Measurements from ENCODE around the gene GPR158.

Gene GPR158

DNA sequence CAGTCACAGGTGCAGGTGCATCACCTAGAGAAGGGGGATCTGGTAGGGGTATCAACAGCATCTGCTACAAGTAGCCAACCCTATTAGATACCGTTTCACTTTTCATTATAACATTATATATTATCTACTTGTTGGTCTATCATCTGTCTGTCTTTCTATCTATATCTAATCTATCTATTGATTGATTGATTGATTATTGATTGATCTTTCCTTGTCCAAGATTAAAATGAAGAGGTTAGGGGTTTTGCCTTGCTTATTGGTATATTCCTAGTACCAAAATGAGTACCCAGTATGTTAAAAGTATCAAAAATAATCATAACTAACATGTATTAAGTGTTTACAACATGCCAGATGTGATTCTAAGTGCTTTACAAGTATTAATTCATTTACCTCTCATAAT lies 121.5 kb downstream of the GPR158 start:
- Histone ChIP-seq H3K4me2 (ENCODE audit: low read length) (no peak overlapping the region), H3K79me1 (ENCODE audit: low read length) (no peaks in the 10 kb centered on the region), H4K8ac (ENCODE audit: low read depth, low read length) (no peak overlapping the region), H2AK5ac (ENCODE audit: low read length) (no peak overlapping the region), H3K79me2 (ENCODE audit: control insufficient read depth, insufficient read depth, low read length, poor library complexity) (no peaks in the 10 kb centered on the region), H3K4me1 (ENCODE audit: control insufficient read depth in 1 of 2, insufficient read depth in 2 of 2, low read length in 2 of 2) (no peaks in the 10 kb centered on the region), H4K91ac (ENCODE audit: low read depth, low read length) (no peak overlapping the region), H2BK5ac (ENCODE audit: low read depth, low read length, poor library complexity) (no peak overlapping the region), H2AFZ (ENCODE audit: insufficient read depth, low read length, poor library complexity) (no peak overlapping the region), H3K4me3 (ENCODE audit: low read depth, low read length) (no peak overlapping the region), H3K27ac (ENCODE audit: low read depth, low read length) (no peak overlapping the region), H3K14ac (ENCODE audit: low read length) (no peak overlapping the region), H3K36me3 (ENCODE audit: control insufficient read depth in 1 of 2, insufficient read depth in 2 of 2, low read length in 2 of 2) (no peaks in the 10 kb centered on the region), H3K9me3 (ENCODE audit: insufficient read depth, low read depth, low read length) (no peaks in the 10 kb centered on the region), H3K18ac (ENCODE audit: low read length) (no peak overlapping the region), H3K27me3 (ENCODE audit: insufficient read depth, low read length) (no peaks in the 10 kb centered on the region), H3K4ac (ENCODE audit: low read depth, low read length) (no peak overlapping the region), H2BK12ac (ENCODE audit: low read length) (no peak overlapping the region), H3K23ac (ENCODE audit: low read length) (no peak overlapping the region), H3K9ac (ENCODE audit: low read length) (no peak overlapping the region), H4K12ac (ENCODE audit: low read depth, low read length) (no peak overlapping the region), H2BK120ac (ENCODE audit: insufficient read depth, low read length, poor library complexity) (no peak overlapping the region)
- no CpG with 5 or more reads among the region's 1 CpG for WGBS (ENCODE audit: extremely low coverage, insufficient coverage, insufficient read length)
- no peak for DNase-seq

- no peak overlapping the region for H3K27ac ChIP-seq (ENCODE audit: low read depth, low read length)
- H3K9me3 ChIP-seq (ENCODE audit: insufficient read depth, low read depth, low read length): no peaks in the 10 kb centered on the region
- no peak overlapping the region for H3K14ac ChIP-seq (ENCODE audit: low read length)
- H4K8ac ChIP-seq (ENCODE audit: low read depth, low read length): no peak overlapping the region
- no peak for DNase-seq
- H3K36me3 ChIP-seq (ENCODE audit: control insufficient read depth in 1 of 2, insufficient read depth in 2 of 2, low read length in 2 of 2): no peaks in the 10 kb centered on the region
- H2BK12ac ChIP-seq (ENCODE audit: low read length): no peak overlapping the region
- H3K79me1 ChIP-seq (ENCODE audit: low read length): no peaks in the 10 kb centered on the region
- no peak overlapping the region for H2BK5ac ChIP-seq (ENCODE audit: low read depth, low read length, poor library complexity)
- H3K4ac ChIP-seq (ENCODE audit: low read depth, low read length): no peak overlapping the region
- no peak overlapping the region for H4K91ac ChIP-seq (ENCODE audit: low read depth, low read length)
- H3K4me2 ChIP-seq (ENCODE audit: low read length): no peak overlapping the region
- no peaks in the 10 kb centered on the region for H3K27me3 ChIP-seq (ENCODE audit: insufficient read depth, low read length)
- H3K79me2 ChIP-seq (ENCODE audit: control insufficient read depth, insufficient read depth, low read length, poor library complexity): no peaks in the 10 kb centered on the region
- no peak overlapping the region for H2BK120ac ChIP-seq (ENCODE audit: insufficient read depth, low read length, poor library complexity)
- no peak overlapping the region for H3K23ac ChIP-seq (ENCODE audit: low read length)
- no peak overlapping the region for H3K18ac ChIP-seq (ENCODE audit: low read length)
- H3K4me3 ChIP-seq (ENCODE audit: low read depth, low read length): no peak overlapping the region
- H3K4me1 ChIP-seq (ENCODE audit: control insufficient read depth in 1 of 2, insufficient read depth in 2 of 2, low read length in 2 of 2): no peaks in the 10 kb centered on the region
- H2AK5ac ChIP-seq (ENCODE audit: low read length): no peak overlapping the region
- no CpG with 5 or more reads among the region's 4 CpGs for WGBS (ENCODE audit: extremely low coverage, insufficient coverage, insufficient read length)
- no peak overlapping the region for H3K9ac ChIP-seq (ENCODE audit: low read length)
- H2AFZ ChIP-seq (ENCODE audit: insufficient read depth, low read length, poor library complexity): no peak overlapping the region
- H4K12ac ChIP-seq (ENCODE audit: low read depth, low read length): no peak overlapping the region
Measured at GRCh38 chr10:25297466-25297865, 122.7 kb downstream of the GPR158 start.

- no peak overlapping the region for H4K12ac ChIP-seq (ENCODE audit: low read depth, low read length)
- H3K79me2 ChIP-seq (ENCODE audit: control insufficient read depth, insufficient read depth, low read length, poor library complexity): no peaks in the 10 kb centered on the region
- H3K18ac ChIP-seq (ENCODE audit: low read length): no peak overlapping the region
- no peaks in the 10 kb centered on the region for H3K27me3 ChIP-seq (ENCODE audit: insufficient read depth, low read length)
- H3K27ac ChIP-seq (ENCODE audit: low read depth, low read length): no peak overlapping the region
- no peak for DNase-seq
- H4K8ac ChIP-seq (ENCODE audit: low read depth, low read length): no peak overlapping the region
- H3K36me3 ChIP-seq (ENCODE audit: control insufficient read depth in 1 of 2, insufficient read depth in 2 of 2, low read length in 2 of 2): no peaks in the 10 kb centered on the region
- no peak overlapping the region for H3K9ac ChIP-seq (ENCODE audit: low read length)
- H2BK120ac ChIP-seq (ENCODE audit: insufficient read depth, low read length, poor library complexity): no peak overlapping the region
- H3K4me2 ChIP-seq (ENCODE audit: low read length): no peak overlapping the region
- no peaks in the 10 kb centered on the region for H3K4me1 ChIP-seq (ENCODE audit: control insufficient read depth in 1 of 2, insufficient read depth in 2 of 2, low read length in 2 of 2)
- H4K91ac ChIP-seq (ENCODE audit: low read depth, low read length): no peak overlapping the region
- H3K4ac ChIP-seq (ENCODE audit: low read depth, low read length): no peak overlapping the region
- H3K9me3 ChIP-seq (ENCODE audit: insufficient read depth, low read depth, low read length): no peaks in the 10 kb centered on the region
- H3K4me3 ChIP-seq (ENCODE audit: low read depth, low read length): no peak overlapping the region
- H2BK12ac ChIP-seq (ENCODE audit: low read length): no peak overlapping the region
- H3K14ac ChIP-seq (ENCODE audit: low read length): no peak overlapping the region
- H3K79me1 ChIP-seq (ENCODE audit: low read length): no peaks in the 10 kb centered on the region
- H2BK5ac ChIP-seq (ENCODE audit: low read depth, low read length, poor library complexity): no peak overlapping the region
- H2AFZ ChIP-seq (ENCODE audit: insufficient read depth, low read length, poor library complexity): no peak overlapping the region
- H2AK5ac ChIP-seq (ENCODE audit: low read length): no peak overlapping the region
- WGBS (ENCODE audit: extremely low coverage, insufficient coverage, insufficient read length): no CpG with 5 or more reads among the region's 2 CpGs
- H3K23ac ChIP-seq (ENCODE audit: low read length): no peak overlapping the region
Measured at GRCh38 chr10:25300073-25300472, 125.3 kb downstream of the GPR158 start.

- Histone ChIP-seq H3K9me3 (ENCODE audit: insufficient read depth, low read depth, low read length) (no peaks in the 10 kb centered on the region), H2AK5ac (ENCODE audit: low read length) (no peak overlapping the region), H3K27me3 (ENCODE audit: insufficient read depth, low read length) (no peaks in the 10 kb centered on the region), H3K4ac (ENCODE audit: low read depth, low read length) (no peak overlapping the region), H2BK5ac (ENCODE audit: low read depth, low read length, poor library complexity) (no peak overlapping the region), H3K4me3 (ENCODE audit: low read depth, low read length) (no peak overlapping the region), H3K79me1 (ENCODE audit: low read length) (no peaks in the 10 kb centered on the region), H3K27ac (ENCODE audit: low read depth, low read length) (no peak overlapping the region), H3K36me3 (ENCODE audit: control insufficient read depth in 1 of 2, insufficient read depth in 2 of 2, low read length in 2 of 2) (no peaks in the 10 kb centered on the region), H3K79me2 (ENCODE audit: control insufficient read depth, insufficient read depth, low read length, poor library complexity) (no peaks in the 10 kb centered on the region), H3K9ac (ENCODE audit: low read length) (no peak overlapping the region), H3K18ac (ENCODE audit: low read length) (no peak overlapping the region), H3K14ac (ENCODE audit: low read length) (no peak overlapping the region), H4K8ac (ENCODE audit: low read depth, low read length) (no peak overlapping the region), H2BK120ac (ENCODE audit: insufficient read depth, low read length, poor library complexity) (no peak overlapping the region), H2AFZ (ENCODE audit: insufficient read depth, low read length, poor library complexity) (no peak overlapping the region), H3K23ac (ENCODE audit: low read length) (no peak overlapping the region), H4K12ac (ENCODE audit: low read depth, low read length) (no peak overlapping the region), H3K4me2 (ENCODE audit: low read length) (no peak overlapping the region), H4K91ac (ENCODE audit: low read depth, low read length) (no peak overlapping the region), H2BK12ac (ENCODE audit: low read length) (no peak overlapping the region), H3K4me1 (ENCODE audit: control insufficient read depth in 1 of 2, insufficient read depth in 2 of 2, low read length in 2 of 2) (no peaks in the 10 kb centered on the region)
- DNase-seq: no peak
- no CpG with 5 or more reads among the region's 4 CpGs for WGBS (ENCODE audit: extremely low coverage, insufficient coverage, insufficient read length)
Measured at GRCh38 chr10:25304606-25305005, 129.8 kb downstream of the GPR158 start.

All from trophoblast cell (in vitro differentiated cells and primary cell).